Liver (tissue), 3 donors: ENCODE results near the gene COL4A4.

Experiments
- EGR1 ChIP-seq, 2 donors: IDR thresholded peaks; 2 replicates each; pipeline ENCODE4 v1.6.1; 2016 to 2018; ENCODE audit warnings: antibody characterized with exemption in 2 of 2, low read depth in 2 of 2
- GABPA ChIP-seq, 2 donors: IDR thresholded peaks in 1 of 2; conservative IDR thresholded peaks in 1 of 2; 2 replicates each; pipeline ENCODE4 v1.6.1; 2016; ENCODE audit warnings: antibody characterized with exemption in 2 of 2, mild to moderate bottlenecking in 1 of 2, moderate library complexity in 1 of 2
- HNF4G ChIP-seq: IDR thresholded peaks from 2 replicates; pipeline ENCODE4 v1.6.1; 2016; ENCODE audit warnings: antibody characterized with exemption
- JUND ChIP-seq, 2 donors: IDR thresholded peaks; 2 replicates each; pipeline ENCODE4 v1.6.1; 2016; ENCODE audit warnings: antibody characterized with exemption in 2 of 2
- NR2F2 ChIP-seq: IDR thresholded peaks from 2 replicates; pipeline ENCODE4 v1.6.1; 2016; ENCODE audit warnings: antibody characterized with exemption
- RAD21 ChIP-seq, 2 donors: IDR thresholded peaks; 2 replicates each; pipeline ENCODE4 v1.6.1; 2016; ENCODE audit warnings: antibody characterized with exemption in 2 of 2, mild to moderate bottlenecking in 2 of 2
- SP1 ChIP-seq: IDR thresholded peaks from 2 replicates; pipeline ENCODE4 v1.6.1; 2018; ENCODE audit warnings: antibody characterized with exemption, mild to moderate bottlenecking
- TAF1 ChIP-seq: conservative IDR thresholded peaks from 2 replicates; pipeline ENCODE4 v1.6.1; 2016; ENCODE audit warnings: antibody characterized with exemption, mild to moderate bottlenecking
- YY1 ChIP-seq: IDR thresholded peaks from 2 replicates; pipeline ENCODE4 v1.6.1; 2016; ENCODE audit warnings: antibody characterized with exemption, mild to moderate bottlenecking
- TF ChIP-seq, protein P1 (sequence below): IDR thresholded peaks from 2 replicates; pipeline ENCODE4 v1.6.1; 2016; ENCODE audit warnings: antibody characterized with exemption, mild to moderate bottlenecking
- TF ChIP-seq, protein P2 (sequence below): fragments of 150-350 bp; IDR thresholded peaks from 2 replicates; pipeline ENCODE4 v1.5.1; 2017; ENCODE audit warnings: improper control_type of control experiment, low read depth, low read length; ENCODE audit not compliant: missing input control
- TF ChIP-seq, protein P3 (sequence below): IDR thresholded peaks from 2 replicates; pipeline ENCODE4 v1.6.1; 2016; ENCODE audit warnings: antibody characterized with exemption
- TF ChIP-seq, protein P4 (sequence below): IDR thresholded peaks from 2 replicates; pipeline ENCODE4 v1.6.1; 2016; ENCODE audit warnings: antibody characterized with exemption
- donor health status: healthy.
- donor health status: healthy.

DNA sequence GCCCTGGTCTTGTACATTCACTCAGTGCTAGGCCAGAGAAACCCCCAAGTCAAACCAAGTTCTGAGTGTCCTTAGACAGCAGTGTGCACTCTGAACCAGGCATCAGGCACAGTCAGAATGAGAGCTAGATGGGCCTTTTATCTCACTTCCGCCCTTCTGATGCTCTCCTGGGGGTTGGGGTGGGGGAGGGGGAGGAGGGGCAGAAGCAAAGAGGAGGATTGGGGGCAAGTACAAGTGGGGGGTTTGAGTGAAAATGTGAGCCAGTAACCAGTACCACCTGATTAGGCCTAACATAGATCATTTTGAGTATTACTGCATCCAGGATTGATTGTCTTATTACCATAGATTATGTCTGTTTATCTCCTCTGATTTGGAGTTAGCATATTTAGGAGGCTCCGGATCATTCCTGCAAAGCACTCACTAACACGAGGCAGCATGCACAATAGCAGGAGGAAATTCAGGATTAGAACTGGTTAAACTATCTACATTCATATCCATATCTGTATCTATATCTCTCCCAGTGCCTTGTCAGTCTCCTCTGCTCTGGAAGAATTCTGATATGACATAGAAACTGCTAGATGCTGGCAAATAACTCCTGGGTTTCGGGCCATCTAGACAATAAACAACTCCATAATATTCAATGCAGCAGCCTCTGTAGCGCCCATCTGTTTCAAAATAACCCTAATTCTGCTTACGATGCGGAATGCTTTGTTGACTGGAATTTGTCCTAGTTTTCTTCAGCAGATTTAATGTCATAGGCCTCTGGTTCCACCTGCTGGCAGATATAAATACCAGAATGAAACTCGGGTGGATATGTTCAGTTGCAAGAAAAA is 179.0 kb downstream of the COL4A4 start:
- TF ChIP-seq, protein P1, sequence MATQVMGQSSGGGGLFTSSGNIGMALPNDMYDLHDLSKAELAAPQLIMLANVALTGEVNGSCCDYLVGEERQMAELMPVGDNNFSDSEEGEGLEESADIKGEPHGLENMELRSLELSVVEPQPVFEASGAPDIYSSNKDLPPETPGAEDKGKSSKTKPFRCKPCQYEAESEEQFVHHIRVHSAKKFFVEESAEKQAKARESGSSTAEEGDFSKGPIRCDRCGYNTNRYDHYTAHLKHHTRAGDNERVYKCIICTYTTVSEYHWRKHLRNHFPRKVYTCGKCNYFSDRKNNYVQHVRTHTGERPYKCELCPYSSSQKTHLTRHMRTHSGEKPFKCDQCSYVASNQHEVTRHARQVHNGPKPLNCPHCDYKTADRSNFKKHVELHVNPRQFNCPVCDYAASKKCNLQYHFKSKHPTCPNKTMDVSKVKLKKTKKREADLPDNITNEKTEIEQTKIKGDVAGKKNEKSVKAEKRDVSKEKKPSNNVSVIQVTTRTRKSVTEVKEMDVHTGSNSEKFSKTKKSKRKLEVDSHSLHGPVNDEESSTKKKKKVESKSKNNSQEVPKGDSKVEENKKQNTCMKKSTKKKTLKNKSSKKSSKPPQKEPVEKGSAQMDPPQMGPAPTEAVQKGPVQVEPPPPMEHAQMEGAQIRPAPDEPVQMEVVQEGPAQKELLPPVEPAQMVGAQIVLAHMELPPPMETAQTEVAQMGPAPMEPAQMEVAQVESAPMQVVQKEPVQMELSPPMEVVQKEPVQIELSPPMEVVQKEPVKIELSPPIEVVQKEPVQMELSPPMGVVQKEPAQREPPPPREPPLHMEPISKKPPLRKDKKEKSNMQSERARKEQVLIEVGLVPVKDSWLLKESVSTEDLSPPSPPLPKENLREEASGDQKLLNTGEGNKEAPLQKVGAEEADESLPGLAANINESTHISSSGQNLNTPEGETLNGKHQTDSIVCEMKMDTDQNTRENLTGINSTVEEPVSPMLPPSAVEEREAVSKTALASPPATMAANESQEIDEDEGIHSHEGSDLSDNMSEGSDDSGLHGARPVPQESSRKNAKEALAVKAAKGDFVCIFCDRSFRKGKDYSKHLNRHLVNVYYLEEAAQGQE = no peak
- no peak for TF ChIP-seq TAF1
- TF ChIP-seq, protein P2, sequence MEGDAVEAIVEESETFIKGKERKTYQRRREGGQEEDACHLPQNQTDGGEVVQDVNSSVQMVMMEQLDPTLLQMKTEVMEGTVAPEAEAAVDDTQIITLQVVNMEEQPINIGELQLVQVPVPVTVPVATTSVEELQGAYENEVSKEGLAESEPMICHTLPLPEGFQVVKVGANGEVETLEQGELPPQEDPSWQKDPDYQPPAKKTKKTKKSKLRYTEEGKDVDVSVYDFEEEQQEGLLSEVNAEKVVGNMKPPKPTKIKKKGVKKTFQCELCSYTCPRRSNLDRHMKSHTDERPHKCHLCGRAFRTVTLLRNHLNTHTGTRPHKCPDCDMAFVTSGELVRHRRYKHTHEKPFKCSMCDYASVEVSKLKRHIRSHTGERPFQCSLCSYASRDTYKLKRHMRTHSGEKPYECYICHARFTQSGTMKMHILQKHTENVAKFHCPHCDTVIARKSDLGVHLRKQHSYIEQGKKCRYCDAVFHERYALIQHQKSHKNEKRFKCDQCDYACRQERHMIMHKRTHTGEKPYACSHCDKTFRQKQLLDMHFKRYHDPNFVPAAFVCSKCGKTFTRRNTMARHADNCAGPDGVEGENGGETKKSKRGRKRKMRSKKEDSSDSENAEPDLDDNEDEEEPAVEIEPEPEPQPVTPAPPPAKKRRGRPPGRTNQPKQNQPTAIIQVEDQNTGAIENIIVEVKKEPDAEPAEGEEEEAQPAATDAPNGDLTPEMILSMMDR = peak; percentile 88
- no peak for TF ChIP-seq EGR1 (IDR thresholded peaks at IDR 0.05; ENCODE audit: low read depth in 2 of 2)
- TF ChIP-seq, protein P3, sequence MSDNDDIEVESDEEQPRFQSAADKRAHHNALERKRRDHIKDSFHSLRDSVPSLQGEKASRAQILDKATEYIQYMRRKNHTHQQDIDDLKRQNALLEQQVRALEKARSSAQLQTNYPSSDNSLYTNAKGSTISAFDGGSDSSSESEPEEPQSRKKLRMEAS = no peak
- no peak for TF ChIP-seq JUND (IDR thresholded peaks at IDR 0.05)
- no peak for TF ChIP-seq HNF4G
- peak; percentile 96 to 97 for TF ChIP-seq RAD21 (IDR thresholded peaks at IDR 0.05)
- TF ChIP-seq YY1 = no peak
- no peak for TF ChIP-seq GABPA (IDR thresholded peaks at IDR 0.05 in 1 of 2, conservative IDR thresholded peaks at IDR 0.05 in 1 of 2)
- TF ChIP-seq, protein P4, sequence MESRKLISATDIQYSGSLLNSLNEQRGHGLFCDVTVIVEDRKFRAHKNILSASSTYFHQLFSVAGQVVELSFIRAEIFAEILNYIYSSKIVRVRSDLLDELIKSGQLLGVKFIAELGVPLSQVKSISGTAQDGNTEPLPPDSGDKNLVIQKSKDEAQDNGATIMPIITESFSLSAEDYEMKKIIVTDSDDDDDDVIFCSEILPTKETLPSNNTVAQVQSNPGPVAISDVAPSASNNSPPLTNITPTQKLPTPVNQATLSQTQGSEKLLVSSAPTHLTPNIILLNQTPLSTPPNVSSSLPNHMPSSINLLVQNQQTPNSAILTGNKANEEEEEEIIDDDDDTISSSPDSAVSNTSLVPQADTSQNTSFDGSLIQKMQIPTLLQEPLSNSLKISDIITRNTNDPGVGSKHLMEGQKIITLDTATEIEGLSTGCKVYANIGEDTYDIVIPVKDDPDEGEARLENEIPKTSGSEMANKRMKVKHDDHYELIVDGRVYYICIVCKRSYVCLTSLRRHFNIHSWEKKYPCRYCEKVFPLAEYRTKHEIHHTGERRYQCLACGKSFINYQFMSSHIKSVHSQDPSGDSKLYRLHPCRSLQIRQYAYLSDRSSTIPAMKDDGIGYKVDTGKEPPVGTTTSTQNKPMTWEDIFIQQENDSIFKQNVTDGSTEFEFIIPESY = no peak
- TF ChIP-seq NR2F2 = peak; percentile 19
- TF ChIP-seq SP1 = peak; percentile 26
